Loucy (cell line): ENCODE results near the gene TCF19.
A peak's percentile ranks its signal among the peaks of the same experiment; 100 is the strongest.

ENCODE experiments used
- H2AFZ ChIP-seq: fragments of 200-600 bp; sonication (generic); 2 replicates; pipeline ENCODE4 v1.6.0; 2016; ENCODE audit warnings: antibody characterized with exemption, mild to moderate bottlenecking, low read length, moderate library complexity
- H3F3A ChIP-seq: fragments of 200-600 bp; 2 replicates; pipeline ENCODE4 v1.6.0; 2016; ENCODE audit warnings: antibody characterized with exemption, low read depth, mild to moderate bottlenecking
- H3K27me3 ChIP-seq: fragments of 200-600 bp; sonication (generic); 2 replicates; pipeline ENCODE4 v1.6.1; 2014; ENCODE audit warnings: low read length, mild to moderate bottlenecking; ENCODE audit not compliant: insufficient read depth, poor library complexity, severe bottlenecking
- H3K36me3 ChIP-seq: fragments of 200-600 bp; sonication (generic); 2 replicates; pipeline ENCODE4 v1.6.1; 2016; ENCODE audit warnings: low read length; ENCODE audit not compliant: insufficient read depth
- H3K4me1 ChIP-seq: fragments of 200-600 bp; sonication (generic); 2 replicates; pipeline ENCODE4 v1.5.1; 2014; ENCODE audit warnings: low read length, mild to moderate bottlenecking; ENCODE audit not compliant: insufficient read depth, poor library complexity, severe bottlenecking
- H3K4me2 ChIP-seq: fragments of 200-600 bp; sonication (generic); 2 replicates; pipeline ENCODE4 v1.6.0; 2014; ENCODE audit warnings: antibody characterized with exemption, low read length, low read depth, mild to moderate bottlenecking; ENCODE audit not compliant: poor library complexity, severe bottlenecking
- H3K4me3 ChIP-seq: fragments of 200-600 bp; sonication (generic); 2 replicates; pipeline ENCODE4 v1.5.1; 2014; ENCODE audit warnings: low read length, mild to moderate bottlenecking, mixed read lengths; ENCODE audit not compliant: poor library complexity, severe bottlenecking
- H3K79me2 ChIP-seq: fragments of 200-600 bp; sonication (generic); 2 replicates; pipeline ENCODE4 v1.6.1; 2014; ENCODE audit warnings: low read length; ENCODE audit not compliant: insufficient read depth
- H3K9ac ChIP-seq: fragments of 200-600 bp; sonication (generic); 2 replicates; pipeline ENCODE4 v1.6.0; 2014; ENCODE audit warnings: mild to moderate bottlenecking, low read depth, low read length, moderate library complexity; ENCODE audit not compliant: poor library complexity, severe bottlenecking
- H3K9me2 ChIP-seq: fragments of 200-600 bp; sonication (generic); replicated peaks from 2 replicates; pipeline ENCODE4 v1.6.1; 2016; ENCODE audit warnings: low read depth, low read length, mixed read lengths
- H3K9me3 ChIP-seq: fragments of 200-600 bp; sonication (generic); 2 replicates; pipeline ENCODE4 v1.6.1; 2014; ENCODE audit warnings: mild to moderate bottlenecking, antibody characterized with exemption, low read length, low read depth; ENCODE audit not compliant: insufficient read depth
- H4K20me1 ChIP-seq: fragments of 200-600 bp; sonication (generic); 2 replicates; pipeline ENCODE4 v1.6.0; 2014; ENCODE audit warnings: antibody characterized with exemption, low read length, mild to moderate bottlenecking; ENCODE audit not compliant: insufficient read depth, poor library complexity, severe bottlenecking
- CTCF ChIP-seq: fragments of 200-600 bp; sonication (generic); conservative IDR thresholded peaks from 2 replicates; pipeline ENCODE4 v1.5.1; 2014; ENCODE audit warnings: mild to moderate bottlenecking, antibody characterized with exemption, low read length
- EZH2phosphoT487 ChIP-seq: fragments of 200-600 bp; IDR thresholded peaks from 2 replicates; pipeline ENCODE4 v1.6.1; 2018; ENCODE audit warnings: antibody characterized with exemption, mild to moderate bottlenecking, moderate library complexity, borderline replicate concordance

The TCF19 gene

GRCh38 chr6:31154436-31154835 lies 4.0 kb upstream of the TCF19 start:
- Histone ChIP-seq H2AFZ (no peak overlapping the region), H3K4me2 (no peak overlapping the region), H3K9ac (no peak overlapping the region), H3K9me2 (no peaks in the 10 kb centered on the region), H3K27me3 (no peaks in the 10 kb centered on the region), H3K4me3 (no peak overlapping the region), H3K9me3 (no peaks in the 10 kb centered on the region), H3K4me1 (peaks cover 15% of the 10 kb centered on the region), H3F3A (no peaks in the 10 kb centered on the region), H3K36me3 (no peaks in the 10 kb centered on the region), H4K20me1 (peaks cover under 1% of the 10 kb centered on the region), H3K79me2 (peaks cover 21% of the 10 kb centered on the region)
- TF ChIP-seq EZH2phosphoT487 (no peak), CTCF (no peak)

GRCh38 chr6:31156641-31157040 lies 1.7 kb upstream of the TCF19 start:
- no peak for TF ChIP-seq CTCF
- no peak for TF ChIP-seq EZH2phosphoT487
- Histone ChIP-seq H3K4me1 (peaks cover 30% of the 10 kb centered on the region), H3K36me3 (no peaks in the 10 kb centered on the region; the same call in 1 of the 2 replicates), H3K79me2 (peaks cover 43% of the 10 kb centered on the region), H3F3A (no peaks in the 10 kb centered on the region), H3K9me2 (no peaks in the 10 kb centered on the region), H3K9me3 (no peaks in the 10 kb centered on the region), H3K9ac (peak overlapping the region; percentile 79), H3K4me2 (peak overlapping the region; percentile 85), H3K4me3 (peak overlapping the region; percentile 89), H2AFZ (no peak overlapping the region), H3K27me3 (no peaks in the 10 kb centered on the region), H4K20me1 (peaks cover 7% of the 10 kb centered on the region)

- peak within 1 kb of the TSS; percentile 89 for H3K4me3 ChIP-seq
- peaks cover 53% of the 10 kb centered on the region for H3K79me2 ChIP-seq
- peaks cover 7% of the 10 kb centered on the region for H4K20me1 ChIP-seq
- peak within 1 kb of the TSS; percentile 89 for H2AFZ ChIP-seq
- H3K9me2 ChIP-seq: no peaks in the 10 kb centered on the region
- no peaks in the 10 kb centered on the region for H3F3A ChIP-seq
- no peaks in the 10 kb centered on the region for H3K9me3 ChIP-seq
- peak within 1 kb of the TSS; percentile 95 for H3K4me2 ChIP-seq
- no peak for TF ChIP-seq CTCF
- no peak for TF ChIP-seq EZH2phosphoT487
- H3K4me1 ChIP-seq: peaks cover 40% of the 10 kb centered on the region
- H3K27me3 ChIP-seq: no peaks in the 10 kb centered on the region
- H3K36me3 ChIP-seq: no peaks in the 10 kb centered on the region; the same call in 1 of the 2 replicates
- H3K9ac ChIP-seq: peak within 1 kb of the TSS; percentile 88
Observed at GRCh38 chr6:31157513-31158139, 763 bp upstream of the TCF19 start, which contains the start of gene CCHCR1. TSS of gene CCHCR1 (minus strand) at chr6:31157802. CDS start at chr6:31157600, 202 bp downstream.
